Measurements from ENCODE around the gene STAG1. TPM values are rescaled to one million over a fixed set of nuclear protein-coding genes. Genes with fewer than 3 reads are reported as not detected.

The STAG1 gene
- polyA plus RNA-seq, 1 of the 3 experiments (the other 2 are of a cell fraction) = 5.5 TPM

DNA sequence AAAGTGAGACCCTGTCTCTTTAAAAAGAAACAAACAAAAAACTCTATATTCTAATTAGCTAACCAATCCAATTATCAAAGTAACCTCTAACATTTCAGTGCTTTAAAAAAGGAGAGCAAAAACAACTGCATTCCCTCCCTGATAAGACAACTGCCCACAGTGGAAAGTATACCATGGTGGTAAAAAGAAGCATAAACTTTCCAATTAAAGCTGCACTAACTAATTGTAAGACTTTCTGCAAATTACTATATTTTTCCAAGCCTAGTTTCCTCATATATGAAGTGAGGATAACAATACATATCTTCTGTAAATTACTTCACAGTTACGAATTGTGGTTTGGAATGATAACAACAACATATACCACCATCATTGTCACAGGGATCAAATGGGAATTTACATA is 35.5 kb downstream of the STAG1 start:
- TF ChIP-seq REST (IDR thresholded peaks at IDR 0.05; ENCODE audit: low read depth, low read length) (no peak), NRF1 (IDR thresholded peaks at IDR 0.05; ENCODE audit: low read depth, low read length) (no peak), YY1 (IDR thresholded peaks at IDR 0.05; ENCODE audit: low read depth) (no peak), USF2 (IDR thresholded peaks at IDR 0.05; ENCODE audit: borderline replicate concordance, low read depth, low read length) (no peak), TEAD4 (IDR thresholded peaks at IDR 0.05; ENCODE audit: borderline replicate concordance, insufficient read depth) (no peak), NFIC (IDR thresholded peaks at IDR 0.05; ENCODE audit: borderline replicate concordance) (no peak), GABPA (IDR thresholded peaks at IDR 0.05; ENCODE audit: low read depth) (no peak), RAD21 (IDR thresholded peaks at IDR 0.05; ENCODE audit: low read length) (no peak), SIN3A (IDR thresholded peaks at IDR 0.05; ENCODE audit: borderline replicate concordance, low read depth, low read length) (no peak), MEF2A (IDR thresholded peaks at IDR 0.05; ENCODE audit: borderline replicate concordance, low read depth) (no peak), ZBTB33 (IDR thresholded peaks at IDR 0.05; ENCODE audit: borderline replicate concordance, low read depth) (no peak), EZH2phosphoT487 (IDR thresholded peaks at IDR 0.05; ENCODE audit: borderline replicate concordance, low read depth) (no peak)
- H3F3A ChIP-seq (replicated peaks; ENCODE audit: insufficient read depth) = peaks cover 6% of the 10 kb centered on the region
- ChIA-PET CTCF (interaction anchor here (1.2 to 2.0 kb wide), 2 partner anchors 14 to 326 kb away, joined by 3 to 4 read pairs; no protein-coding TSS in a partner anchor), POLR2A (no interaction called here)
- H4K20me1 ChIP-seq (ENCODE audit: insufficient read depth) = peaks cover 3% of the 10 kb centered on the region
- H3K4me3 ChIP-seq (ENCODE audit: low read depth in 2 of 2, low read length in 1 of 2) = no peak overlapping the region
- H3K27me3 ChIP-seq (ENCODE audit: insufficient read depth) = no peaks in the 10 kb centered on the region
- H3K36me3 ChIP-seq (replicated peaks in 1 of 2; ENCODE audit: control insufficient read depth in 1 of 2, insufficient read depth in 2 of 2, low read length in 1 of 2) = peaks cover 0 to 17% of the 10 kb centered on the region in 2 experiments
- no peak overlapping the region for H3K4me2 ChIP-seq
- H3K9me3 ChIP-seq = no peaks in the 10 kb centered on the region
- no peaks in the 10 kb centered on the region for H3K9me2 ChIP-seq
- H3K27ac ChIP-seq (ENCODE audit: low read depth in 2 of 2, low read length in 1 of 2) = no peak overlapping the region
- H3K9ac ChIP-seq = no peak overlapping the region
- WGBS (ENCODE audit: low lambda C conversion rate) = 100% methylated on average over 1 of the region's 1 CpG
- H3K79me2 ChIP-seq (ENCODE audit: insufficient read depth) = peaks cover 95% of the 10 kb centered on the region
- no peak overlapping the region for H2AFZ ChIP-seq (ENCODE audit: low read depth)
- no peaks in the 10 kb centered on the region; a peak in 1 of 4 replicates for H3K4me1 ChIP-seq (ENCODE audit: control insufficient read depth in 1 of 2, insufficient read depth in 2 of 2, low read depth in 1 of 2, low read length in 1 of 2)
- DNase-seq = no peak
